ENCODE measurements around the gene SPATA31D1.

SPATA31D1 gene

DNA sequence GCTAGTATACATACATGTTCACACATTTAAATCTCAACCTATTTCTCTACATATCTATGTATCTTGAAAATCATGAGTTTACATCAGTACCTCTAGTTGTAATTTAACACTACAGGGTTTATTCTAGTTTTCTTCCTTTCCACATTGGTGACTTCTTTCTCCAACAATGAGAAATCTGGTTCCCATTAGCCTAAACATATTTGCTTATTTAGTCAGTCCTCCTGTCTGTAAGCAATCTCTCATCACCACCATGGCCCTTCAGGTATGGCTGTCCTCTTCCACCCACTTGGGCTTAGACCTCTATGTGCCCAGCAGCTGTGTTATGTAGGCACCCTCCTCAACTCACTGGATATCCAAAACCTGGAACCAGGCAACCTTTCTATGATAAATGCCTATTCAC, 8.0 kb upstream of the SPATA31D1 start:
- Histone ChIP-seq H3K4me3 (ENCODE audit: low read length) (no peak overlapping the region), H3K36me3 (ENCODE audit: control insufficient read depth, low read length) (no peaks in the 10 kb centered on the region), H3K4me1 (ENCODE audit: control insufficient read depth, low read length) (no peaks in the 10 kb centered on the region), H3K9me3 (ENCODE audit: control insufficient read depth, insufficient read depth, low read length) (no peaks in the 10 kb centered on the region), H3K27me3 (ENCODE audit: control insufficient read depth, low read length) (no peaks in the 10 kb centered on the region), H3F3A (ENCODE audit: control insufficient read depth, insufficient read depth) (no peaks in the 10 kb centered on the region), H3K27ac (ENCODE audit: low read depth, low read length) (no peak overlapping the region), H3K9me2 (replicated peaks; ENCODE audit: control insufficient read depth, low read length) (no peaks in the 10 kb centered on the region), H3K79me2 (ENCODE audit: control insufficient read depth, low read length) (no peaks in the 10 kb centered on the region), H3K4me2 (ENCODE audit: low read length) (no peak overlapping the region), H4K20me1 (ENCODE audit: control insufficient read depth, insufficient read depth, low read depth, low read length) (no peaks in the 10 kb centered on the region)
- TF ChIP-seq, protein P1, sequence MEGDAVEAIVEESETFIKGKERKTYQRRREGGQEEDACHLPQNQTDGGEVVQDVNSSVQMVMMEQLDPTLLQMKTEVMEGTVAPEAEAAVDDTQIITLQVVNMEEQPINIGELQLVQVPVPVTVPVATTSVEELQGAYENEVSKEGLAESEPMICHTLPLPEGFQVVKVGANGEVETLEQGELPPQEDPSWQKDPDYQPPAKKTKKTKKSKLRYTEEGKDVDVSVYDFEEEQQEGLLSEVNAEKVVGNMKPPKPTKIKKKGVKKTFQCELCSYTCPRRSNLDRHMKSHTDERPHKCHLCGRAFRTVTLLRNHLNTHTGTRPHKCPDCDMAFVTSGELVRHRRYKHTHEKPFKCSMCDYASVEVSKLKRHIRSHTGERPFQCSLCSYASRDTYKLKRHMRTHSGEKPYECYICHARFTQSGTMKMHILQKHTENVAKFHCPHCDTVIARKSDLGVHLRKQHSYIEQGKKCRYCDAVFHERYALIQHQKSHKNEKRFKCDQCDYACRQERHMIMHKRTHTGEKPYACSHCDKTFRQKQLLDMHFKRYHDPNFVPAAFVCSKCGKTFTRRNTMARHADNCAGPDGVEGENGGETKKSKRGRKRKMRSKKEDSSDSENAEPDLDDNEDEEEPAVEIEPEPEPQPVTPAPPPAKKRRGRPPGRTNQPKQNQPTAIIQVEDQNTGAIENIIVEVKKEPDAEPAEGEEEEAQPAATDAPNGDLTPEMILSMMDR (IDR thresholded peaks at IDR 0.05; ENCODE audit: low read depth, low read length, poor library complexity, severe bottlenecking): no peak
- TF ChIP-seq EZH2phosphoT487 (IDR thresholded peaks at IDR 0.05; ENCODE audit: borderline replicate concordance, low read length): no peak

DNA sequence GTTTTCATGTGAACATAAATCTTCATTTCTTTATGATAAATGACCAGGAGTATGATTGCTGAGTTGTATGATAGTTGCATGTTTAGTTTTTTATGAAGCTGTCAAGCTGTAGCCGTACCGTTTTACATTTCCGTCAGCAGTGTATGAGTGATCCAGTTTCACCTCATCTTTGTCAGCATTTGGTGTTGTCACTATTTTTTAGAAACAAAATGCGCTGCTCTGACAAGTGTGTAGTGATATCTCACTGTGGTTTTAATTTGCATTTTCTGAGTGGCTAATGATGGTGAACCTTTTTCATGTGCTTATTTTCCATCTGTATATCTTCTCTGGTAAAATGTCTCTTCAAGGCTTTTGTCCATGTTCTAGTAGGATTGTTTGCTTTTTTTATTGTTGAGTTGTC, 6.7 kb upstream of the SPATA31D1 start:
- no peaks in the 10 kb centered on the region for H3K9me3 ChIP-seq (ENCODE audit: control insufficient read depth, insufficient read depth, low read length)
- H3K9me2 ChIP-seq (replicated peaks; ENCODE audit: control insufficient read depth, low read length): no peaks in the 10 kb centered on the region
- H3K4me1 ChIP-seq (ENCODE audit: control insufficient read depth, low read length): no peaks in the 10 kb centered on the region
- H3K4me2 ChIP-seq (ENCODE audit: low read length): no peak overlapping the region
- H4K20me1 ChIP-seq (ENCODE audit: control insufficient read depth, insufficient read depth, low read depth, low read length): no peaks in the 10 kb centered on the region
- TF ChIP-seq, protein P1 (IDR thresholded peaks at IDR 0.05; ENCODE audit: low read depth, low read length, poor library complexity, severe bottlenecking): no peak
- TF ChIP-seq EZH2phosphoT487 (IDR thresholded peaks at IDR 0.05; ENCODE audit: borderline replicate concordance, low read length): no peak
- H3K4me3 ChIP-seq (ENCODE audit: low read length): no peak overlapping the region
- H3K36me3 ChIP-seq (ENCODE audit: control insufficient read depth, low read length): no peaks in the 10 kb centered on the region
- no peaks in the 10 kb centered on the region for H3K27me3 ChIP-seq (ENCODE audit: control insufficient read depth, low read length)
- no peak overlapping the region for H3K27ac ChIP-seq (ENCODE audit: low read depth, low read length)
- H3K79me2 ChIP-seq (ENCODE audit: control insufficient read depth, low read length): no peaks in the 10 kb centered on the region
- H3F3A ChIP-seq (ENCODE audit: control insufficient read depth, insufficient read depth): no peaks in the 10 kb centered on the region

DNA sequence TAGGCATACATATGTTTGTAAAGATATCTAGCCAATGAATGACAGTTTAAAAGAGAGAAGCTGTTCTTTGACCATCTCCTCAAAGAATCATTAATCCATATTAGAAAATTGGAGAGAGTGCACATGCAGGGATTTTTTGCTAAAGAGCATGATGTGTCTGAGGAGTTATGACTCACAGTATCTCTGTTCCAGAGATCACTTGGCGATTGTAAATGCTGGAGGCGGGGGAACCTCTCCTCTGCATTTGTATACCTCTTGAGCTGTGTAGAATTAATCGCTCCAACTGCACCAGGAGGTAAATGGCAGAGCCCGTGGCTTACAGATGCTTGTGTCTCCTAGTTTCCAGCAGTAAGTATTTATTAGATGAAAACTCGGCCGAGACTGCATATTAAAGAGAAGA, 3.6 kb upstream of the SPATA31D1 start:
- no peak overlapping the region for H3K27ac ChIP-seq (ENCODE audit: low read depth, low read length)
- H4K20me1 ChIP-seq (ENCODE audit: control insufficient read depth, insufficient read depth, low read depth, low read length): no peaks in the 10 kb centered on the region
- H3K9me2 ChIP-seq (replicated peaks; ENCODE audit: control insufficient read depth, low read length): no peaks in the 10 kb centered on the region
- H3K4me2 ChIP-seq (ENCODE audit: low read length): no peak overlapping the region
- no peaks in the 10 kb centered on the region for H3K36me3 ChIP-seq (ENCODE audit: control insufficient read depth, low read length)
- TF ChIP-seq, protein P1 (IDR thresholded peaks at IDR 0.05; ENCODE audit: low read depth, low read length, poor library complexity, severe bottlenecking): no peak
- no peak for TF ChIP-seq EZH2phosphoT487 (IDR thresholded peaks at IDR 0.05; ENCODE audit: borderline replicate concordance, low read length)
- no peaks in the 10 kb centered on the region for H3K4me1 ChIP-seq (ENCODE audit: control insufficient read depth, low read length)
- no peak overlapping the region for H3K4me3 ChIP-seq (ENCODE audit: low read length)
- no peaks in the 10 kb centered on the region for H3F3A ChIP-seq (ENCODE audit: control insufficient read depth, insufficient read depth)
- H3K9me3 ChIP-seq (ENCODE audit: control insufficient read depth, insufficient read depth, low read length): no peaks in the 10 kb centered on the region
- H3K79me2 ChIP-seq (ENCODE audit: control insufficient read depth, low read length): no peaks in the 10 kb centered on the region
- no peaks in the 10 kb centered on the region for H3K27me3 ChIP-seq (ENCODE audit: control insufficient read depth, low read length)

DNA sequence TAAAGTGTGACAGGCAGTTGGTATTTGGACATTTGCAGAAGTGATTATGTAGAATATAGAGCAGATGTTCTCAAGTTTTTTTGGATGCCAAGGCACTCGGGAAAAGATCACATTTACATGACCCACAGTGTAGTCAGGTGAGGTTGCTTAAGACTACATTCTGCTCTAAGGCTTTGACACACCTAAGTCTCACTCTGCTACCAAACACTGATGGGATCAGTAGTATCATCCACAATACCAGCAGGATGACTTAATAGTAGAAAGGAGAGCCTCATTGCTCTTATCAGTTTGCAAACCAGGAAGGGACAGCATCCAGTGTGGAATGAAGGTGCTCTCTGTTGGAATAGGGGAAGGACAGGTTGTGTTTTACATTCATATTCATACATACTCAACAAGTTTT, 2.5 kb upstream of the SPATA31D1 start:
- no peaks in the 10 kb centered on the region for H3K79me2 ChIP-seq (ENCODE audit: control insufficient read depth, low read length)
- TF ChIP-seq, protein P1 (IDR thresholded peaks at IDR 0.05; ENCODE audit: low read depth, low read length, poor library complexity, severe bottlenecking): no peak
- TF ChIP-seq EZH2phosphoT487 (IDR thresholded peaks at IDR 0.05; ENCODE audit: borderline replicate concordance, low read length): no peak
- H3K9me3 ChIP-seq (ENCODE audit: control insufficient read depth, insufficient read depth, low read length): no peaks in the 10 kb centered on the region
- H3K4me1 ChIP-seq (ENCODE audit: control insufficient read depth, low read length): no peaks in the 10 kb centered on the region
- H3K27me3 ChIP-seq (ENCODE audit: control insufficient read depth, low read length): no peaks in the 10 kb centered on the region
- no peak overlapping the region for H3K27ac ChIP-seq (ENCODE audit: low read depth, low read length)
- no peaks in the 10 kb centered on the region for H3K36me3 ChIP-seq (ENCODE audit: control insufficient read depth, low read length)
- no peak overlapping the region for H3K4me3 ChIP-seq (ENCODE audit: low read length)
- no peaks in the 10 kb centered on the region for H3K9me2 ChIP-seq (replicated peaks; ENCODE audit: control insufficient read depth, low read length)
- H3K4me2 ChIP-seq (ENCODE audit: low read length): no peak overlapping the region
- no peaks in the 10 kb centered on the region for H3F3A ChIP-seq (ENCODE audit: control insufficient read depth, insufficient read depth)
- H4K20me1 ChIP-seq (ENCODE audit: control insufficient read depth, insufficient read depth, low read depth, low read length): no peaks in the 10 kb centered on the region
